CD4-positive, CD25-positive, alpha-beta regulatory T cell (primary cell): ENCODE measurements around the gene HHIPL1. TPM values are rescaled to one million over a fixed set of nuclear protein-coding genes. Genes with fewer than 3 reads are reported as not detected.

ENCODE experiments used
- ATAC-seq, 2 donors: fragments of 150-1000 bp; cut with Tn5 transposase; one replicate each; pipeline ENCODE4 v1.10.0; 2021; ENCODE audit warnings: low read depth in 2 of 2, moderate number of reproducible peaks in 2 of 2, moderate library complexity in 1 of 2
- DNase-seq, 3 donors: peaks; one replicate each; pipeline versions ENCODE4 v3.0.0 to v3.0.0-alpha.2; 2012 to 2022; ENCODE audit warnings: mixed read lengths in 1 of 3
- H3K27ac ChIP-seq: one replicate; pipeline ENCODE4 v1.7.0; 2013; ENCODE audit warnings: mild to moderate bottlenecking, low read length; ENCODE audit not compliant: insufficient read depth, poor library complexity, severe bottlenecking
- H3K27me3 ChIP-seq: one replicate; pipeline ENCODE4 v1.7.0; 2013; ENCODE audit warnings: low read length; ENCODE audit not compliant: control insufficient read depth, insufficient read depth
- H3K36me3 ChIP-seq: one replicate; pipeline ENCODE4 v1.7.0; 2013; ENCODE audit warnings: mild to moderate bottlenecking, low read length, moderate library complexity; ENCODE audit not compliant: control insufficient read depth, insufficient read depth
- H3K4me1 ChIP-seq: 2 replicates; pipeline ENCODE4 v1.7.0; 2013; ENCODE audit warnings: mild to moderate bottlenecking, low read length; ENCODE audit not compliant: insufficient read depth, control insufficient read depth, poor library complexity, severe bottlenecking
- H3K4me3 ChIP-seq: one replicate; pipeline ENCODE4 v1.7.0; 2013; ENCODE audit warnings: low read depth, mild to moderate bottlenecking, low read length, moderate library complexity
- H3K9me3 ChIP-seq, 2 experiments: 1 replicate in 1 of 2; 2 replicates in 1 of 2; pipeline ENCODE4 v1.7.0; 2013; ENCODE audit warnings: low read length in 2 of 2, mild to moderate bottlenecking in 1 of 2, moderate library complexity in 1 of 2; ENCODE audit not compliant: control insufficient read depth in 2 of 2
- H3K27ac Mint-ChIP-seq, 3 donors: one replicate each; pipeline ENCODE4 v1.8.0; 2020 to 2022; ENCODE audit warnings: mild to moderate bottlenecking in 3 of 3, mixed read lengths in 3 of 3, moderate library complexity in 2 of 3
- H3K27me3 Mint-ChIP-seq: one replicate; pipeline ENCODE4 v1.8.0; 2022; ENCODE audit warnings: mild to moderate bottlenecking, mixed read lengths
- H3K36me3 Mint-ChIP-seq: one replicate; pipeline ENCODE4 v1.8.0; 2020; ENCODE audit warnings: mixed read lengths
- H3K4me1 Mint-ChIP-seq, 4 donors: one replicate each; pipeline ENCODE4 v1.8.0; 2020 to 2022; ENCODE audit warnings: mixed read lengths in 4 of 4, mild to moderate bottlenecking in 1 of 4
- H3K4me3 Mint-ChIP-seq, 4 donors: one replicate each; pipeline ENCODE4 v1.8.0; 2020 to 2022; ENCODE audit warnings: mild to moderate bottlenecking in 4 of 4, mixed read lengths in 4 of 4, moderate library complexity in 3 of 4
- H3K9me3 Mint-ChIP-seq, 7 donors: one replicate each; pipeline ENCODE4 v1.8.0; 2020 to 2022; ENCODE audit warnings: mixed read lengths in 7 of 7, mild to moderate bottlenecking in 3 of 7, moderate library complexity in 2 of 7
- polyA plus RNA-seq, 4 donors: library from polyadenylated mRNA; unstranded; fragments of 300-500 nt; fragmentation: Illumina TruSeq; gene quantifications; one replicate each; pipeline ENCODE4 v1.2.3, GENCODE V29; 2021
- total RNA-seq: library from RNA; stranded (reverse); gene quantifications from one replicate; pipeline ENCODE4 v1.2.3, GENCODE V29; 2022

Gene HHIPL1
- total and polyA plus RNA-seq, 5 donors from 2014 or later = 0.23 TPM; not detected in 4

- no peaks in the 10 kb centered on the region for H3K36me3 ChIP-seq
- no peak for ATAC-seq
- peak overlapping the region; percentile 89 to 96 (median 93) for H3K4me3 Mint-ChIP-seq
- peak overlapping the region; percentile 62 for H3K4me3 ChIP-seq
- H3K4me1 Mint-ChIP-seq = peaks cover 0 to 20% (median 9%) of the 10 kb centered on the region in 4 donors
- peaks cover 3% of the 10 kb centered on the region for H3K27me3 ChIP-seq
- peak overlapping the region in 1 of 3 donors; percentile 45 for H3K27ac Mint-ChIP-seq
- peak; percentile 66 to 80 (median 76) for DNase-seq
- peak overlapping the region; percentile 41 for H3K27ac ChIP-seq
- peaks cover 21% of the 10 kb centered on the region for H3K4me1 ChIP-seq
- peaks cover 23% of the 10 kb centered on the region for H3K27me3 Mint-ChIP-seq
- peaks cover 0 to 6% of the 10 kb centered on the region in 2 experiments for H3K9me3 ChIP-seq
- peaks cover 0 to 7% (median 3%) of the 10 kb centered on the region in 7 donors for H3K9me3 Mint-ChIP-seq
- H3K36me3 Mint-ChIP-seq = no peaks in the 10 kb centered on the region
Measured at GRCh38 chr14:99682809-99683618, 38.1 kb downstream of the HHIPL1 start.

GRCh38 chr14:99683619-99684409 lies 38.9 kb downstream of the HHIPL1 start, which contains the start of gene CYP46A1:
Gene CYP46A1, plus strand, starts transcription at chr14:99684298. Its CDS starts 120 bp downstream, at chr14:99684418.
- no peaks in the 10 kb centered on the region for H3K36me3 Mint-ChIP-seq
- Histone ChIP-seq H3K4me1 (peaks cover 25% of the 10 kb centered on the region), H3K4me3 (peak within 1 kb of the TSS; percentile 62), H3K27ac (peak within 1 kb of the TSS; percentile 41), H3K9me3 (no peaks in the 10 kb centered on the region), H3K36me3 (no peaks in the 10 kb centered on the region), H3K27me3 (peaks cover 3% of the 10 kb centered on the region)
- ATAC-seq (peak; percentile 95), DNase-seq (peak; percentile 99)
- H3K9me3 Mint-ChIP-seq = peaks cover 0 to 7% (median 0%) of the 10 kb centered on the region in 7 donors
- H3K4me3 Mint-ChIP-seq = peak within 1 kb of the TSS; percentile 89 to 96 (median 93)
- H3K4me1 Mint-ChIP-seq = peaks cover under 1 to 23% (median 12%) of the 10 kb centered on the region in 4 donors
- H3K27me3 Mint-ChIP-seq = peaks cover 25% of the 10 kb centered on the region
- H3K27ac Mint-ChIP-seq = peak within 1 kb of the TSS in 2 of 3 donors; percentile 26 to 76

GRCh38 chr14:99684410-99684934 lies 39.5 kb downstream of the HHIPL1 start:
- H3K4me3 Mint-ChIP-seq = no peak overlapping the region
- H3K36me3 Mint-ChIP-seq = no peaks in the 10 kb centered on the region
- peaks cover 25% of the 10 kb centered on the region for H3K4me1 ChIP-seq
- no peak overlapping the region for H3K4me3 ChIP-seq
- H3K27ac ChIP-seq = no peak overlapping the region
- no peak overlapping the region for H3K27ac Mint-ChIP-seq
- H3K27me3 ChIP-seq = peaks cover 3% of the 10 kb centered on the region
- peaks cover 26% of the 10 kb centered on the region for H3K27me3 Mint-ChIP-seq
- peaks cover 0 to 5% (median 0%) of the 10 kb centered on the region in 7 donors for H3K9me3 Mint-ChIP-seq
- ATAC-seq = peak; percentile 7 to 13
- H3K9me3 ChIP-seq = no peaks in the 10 kb centered on the region
- DNase-seq = no peak
- no peaks in the 10 kb centered on the region for H3K36me3 ChIP-seq
- peaks cover 2 to 26% (median 12%) of the 10 kb centered on the region in 4 donors for H3K4me1 Mint-ChIP-seq

- Mint-ChIP-seq H3K27ac (no peak overlapping the region), H3K4me3 (peak overlapping the region; percentile 56 to 84 (median 82)), H3K27me3 (peaks cover 33% of the 10 kb centered on the region), H3K36me3 (no peaks in the 10 kb centered on the region), H3K9me3 (peaks cover 0 to 5% (median 0%) of the 10 kb centered on the region in 7 donors), H3K4me1 (peaks cover 2 to 26% (median 14%) of the 10 kb centered on the region in 4 donors)
- H3K27me3 ChIP-seq = peaks cover 3% of the 10 kb centered on the region
- peaks cover 25% of the 10 kb centered on the region for H3K4me1 ChIP-seq
- no peak overlapping the region for H3K27ac ChIP-seq
- H3K36me3 ChIP-seq = no peaks in the 10 kb centered on the region
- H3K4me3 ChIP-seq = no peak overlapping the region
- no peak for ATAC-seq
- H3K9me3 ChIP-seq = no peaks in the 10 kb centered on the region
- DNase-seq = no peak
Measured at GRCh38 chr14:99685151-99685591, 40.2 kb downstream of the HHIPL1 start.

- H3K27ac Mint-ChIP-seq = peak overlapping the region in 2 of 3 donors; percentile 2 to 21
Measured at GRCh38 chr14:99685596-99685995, 40.7 kb downstream of the HHIPL1 start.

GRCh38 chr14:99686557-99687283 lies 41.8 kb downstream of the HHIPL1 start:
- Histone ChIP-seq H3K4me1 (peaks cover 25% of the 10 kb centered on the region), H3K27ac (no peak overlapping the region), H3K27me3 (peaks cover 5% of the 10 kb centered on the region), H3K4me3 (no peak overlapping the region), H3K36me3 (no peaks in the 10 kb centered on the region), H3K9me3 (no peaks in the 10 kb centered on the region)
- peak overlapping the region in 3 of 4 donors; percentile 26 to 84 (median 56) for H3K4me3 Mint-ChIP-seq
- H3K27me3 Mint-ChIP-seq = peaks cover 35% of the 10 kb centered on the region
- ATAC-seq = no peak
- no peak overlapping the region for H3K27ac Mint-ChIP-seq
- H3K9me3 Mint-ChIP-seq = no peaks in the 10 kb centered on the region
- no peaks in the 10 kb centered on the region for H3K36me3 Mint-ChIP-seq
- DNase-seq = no peak
- peaks cover 2 to 26% (median 14%) of the 10 kb centered on the region in 4 donors for H3K4me1 Mint-ChIP-seq

More at GRCh38 chr14:99685596-99685995, 40.7 kb downstream of the HHIPL1 start:
- Histone ChIP-seq H3K4me1 (peaks cover 25% of the 10 kb centered on the region), H3K9me3 (no peaks in the 10 kb centered on the region), H3K36me3 (no peaks in the 10 kb centered on the region), H3K27me3 (peaks cover 3% of the 10 kb centered on the region), H3K4me3 (no peak overlapping the region), H3K27ac (no peak overlapping the region)
- H3K36me3 Mint-ChIP-seq = no peaks in the 10 kb centered on the region
- ATAC-seq = no peak
- DNase-seq = no peak
- peaks cover 35% of the 10 kb centered on the region for H3K27me3 Mint-ChIP-seq
- peaks cover 2 to 26% (median 14%) of the 10 kb centered on the region in 4 donors for H3K4me1 Mint-ChIP-seq
- H3K9me3 Mint-ChIP-seq = peaks cover 0 to 5% (median 0%) of the 10 kb centered on the region in 7 donors
- peak overlapping the region; percentile 54 to 84 (median 82) for H3K4me3 Mint-ChIP-seq
